ENCODE measurements around the gene TRMT2B.

DNA sequence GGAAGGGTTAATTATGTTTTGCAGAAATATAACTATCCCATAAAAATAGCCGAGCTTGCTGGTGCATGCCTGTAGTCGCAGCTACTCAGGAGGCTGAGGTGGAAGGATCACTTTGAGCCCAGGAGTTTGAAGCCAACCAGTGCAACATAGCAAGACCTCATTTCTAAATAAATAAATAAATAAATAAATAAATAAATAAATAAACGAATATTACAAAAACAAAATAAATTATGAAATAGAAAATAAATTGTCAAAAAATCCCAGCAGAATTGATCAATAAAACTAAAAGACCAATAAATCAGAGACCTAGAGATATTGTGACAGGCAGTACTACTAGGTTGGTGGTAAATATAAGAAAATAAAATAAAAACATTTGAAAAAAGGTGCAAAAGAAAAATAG, 89.1 kb downstream of the TRMT2B start:
- no peak for TF ChIP-seq POLR2A (IDR thresholded peaks at IDR 0.05)
- TF ChIP-seq EP300 (IDR thresholded peaks at IDR 0.05), result no peak
- TF ChIP-seq, protein P1, sequence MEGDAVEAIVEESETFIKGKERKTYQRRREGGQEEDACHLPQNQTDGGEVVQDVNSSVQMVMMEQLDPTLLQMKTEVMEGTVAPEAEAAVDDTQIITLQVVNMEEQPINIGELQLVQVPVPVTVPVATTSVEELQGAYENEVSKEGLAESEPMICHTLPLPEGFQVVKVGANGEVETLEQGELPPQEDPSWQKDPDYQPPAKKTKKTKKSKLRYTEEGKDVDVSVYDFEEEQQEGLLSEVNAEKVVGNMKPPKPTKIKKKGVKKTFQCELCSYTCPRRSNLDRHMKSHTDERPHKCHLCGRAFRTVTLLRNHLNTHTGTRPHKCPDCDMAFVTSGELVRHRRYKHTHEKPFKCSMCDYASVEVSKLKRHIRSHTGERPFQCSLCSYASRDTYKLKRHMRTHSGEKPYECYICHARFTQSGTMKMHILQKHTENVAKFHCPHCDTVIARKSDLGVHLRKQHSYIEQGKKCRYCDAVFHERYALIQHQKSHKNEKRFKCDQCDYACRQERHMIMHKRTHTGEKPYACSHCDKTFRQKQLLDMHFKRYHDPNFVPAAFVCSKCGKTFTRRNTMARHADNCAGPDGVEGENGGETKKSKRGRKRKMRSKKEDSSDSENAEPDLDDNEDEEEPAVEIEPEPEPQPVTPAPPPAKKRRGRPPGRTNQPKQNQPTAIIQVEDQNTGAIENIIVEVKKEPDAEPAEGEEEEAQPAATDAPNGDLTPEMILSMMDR (IDR thresholded peaks at IDR 0.05), result no peak
